GF-D8 (cell line): ENCODE data around the gene HIGD2B.
"Not testable (repeated sequence)": the region's sequence is repeated elsewhere in the genome, so short reads cannot be mapped to it uniquely, and the experiment has no call there.

Experiments used
- DNase-seq: peaks from one replicate; lab custom pipeline; 2025; lab: John Stamatoyannopoulos, UW

Gene HIGD2B

DNA sequence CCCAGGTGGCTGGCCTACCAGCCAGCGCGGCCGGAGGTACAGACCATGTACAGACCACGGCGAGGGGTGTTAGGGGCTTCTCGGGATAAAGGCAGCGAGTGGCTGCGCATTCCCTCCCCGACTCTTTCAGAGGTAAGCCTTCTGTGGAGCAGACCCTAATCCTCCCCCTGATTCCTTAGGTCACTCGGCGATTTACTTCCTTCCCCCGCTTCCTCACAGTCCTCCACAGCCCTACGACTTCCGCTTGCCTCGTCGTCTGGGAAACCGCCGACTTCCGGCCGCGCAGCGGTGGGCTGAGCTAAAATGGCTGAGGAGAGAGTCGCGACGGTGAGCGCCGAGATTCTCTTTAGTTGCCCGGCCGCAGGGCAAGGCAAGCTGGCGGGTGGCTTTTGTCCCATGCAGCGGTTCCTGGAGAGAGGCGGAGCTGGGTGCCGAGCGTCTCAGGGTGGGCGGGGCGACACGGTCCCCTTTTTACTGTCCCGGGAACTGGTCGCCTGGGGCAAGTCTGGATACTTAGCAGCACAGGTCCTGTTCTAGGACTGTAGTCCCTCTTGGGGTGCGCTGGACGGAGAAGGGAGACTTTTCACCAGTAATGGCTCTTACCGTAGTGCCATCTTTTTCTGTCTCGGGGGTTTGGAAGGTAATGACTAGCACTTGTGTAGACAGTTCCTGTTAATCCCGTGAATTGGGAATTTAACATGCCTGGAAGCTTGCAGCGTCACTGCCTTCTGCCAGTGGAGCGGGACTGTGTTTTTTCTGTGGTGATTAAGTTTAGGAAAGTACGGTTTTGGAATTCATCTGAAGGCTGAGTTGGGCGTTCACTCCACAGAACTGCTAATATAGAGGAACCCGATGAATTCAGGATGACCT is at the start of gene HIGD2B, which contains the start of gene BBS4:
HIGD2B (minus strand) TSS at position 258 of the 870 bp plus-strand sequence. CDS start 9,808 bp downstream, outside the sequence.
BBS4 (plus strand) TSS at position 283 of the 870 bp plus-strand sequence; CDS start at position 304, 21 bp downstream.
- no peak for DNase-seq

DNA sequence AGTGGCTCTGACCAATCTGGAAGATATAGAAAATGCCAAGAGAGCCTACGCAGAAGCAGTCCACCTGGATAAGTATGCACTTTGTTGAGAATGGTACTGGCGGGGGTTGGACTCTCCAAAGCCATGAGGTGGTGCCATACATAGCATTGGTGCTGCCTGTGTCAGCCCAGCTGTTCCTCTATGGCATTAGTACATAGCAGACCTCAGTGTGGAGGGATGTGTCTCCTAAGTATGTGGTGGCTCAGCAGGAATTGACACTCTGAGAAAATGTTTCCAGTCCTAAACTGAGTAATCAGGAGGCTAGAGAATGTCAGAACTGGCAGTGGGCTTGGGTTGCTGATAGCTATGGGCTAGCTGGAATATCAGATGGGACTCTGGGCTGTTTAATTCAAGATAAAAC is 49.1 kb upstream of the HIGD2B start:
- no peak for DNase-seq

GRCh38 chr15:72733941-72734738 is 48.2 kb upstream of the HIGD2B start:
- DNase-seq: no peak

- DNase-seq: no peak
Observed at GRCh38 chr15:72732516-72732915, 46.5 kb upstream of the HIGD2B start.

DNA sequence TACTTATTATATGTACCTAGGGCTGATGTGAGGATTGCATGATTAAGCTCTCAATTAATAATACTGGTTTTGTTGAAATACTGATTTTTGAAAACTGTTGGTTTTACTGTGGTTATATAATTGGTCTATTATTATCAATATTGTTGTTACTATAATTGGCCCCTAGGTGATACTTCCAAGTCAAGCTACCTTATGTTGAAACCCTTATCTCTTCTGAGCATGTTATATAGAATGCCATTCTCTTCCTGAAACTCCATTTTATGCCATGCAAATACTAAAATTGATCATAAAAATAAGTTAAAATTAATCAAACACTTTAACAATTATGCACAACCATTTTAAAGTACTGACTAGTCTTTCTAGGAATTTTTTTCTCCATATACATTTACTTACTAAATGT is 46.1 kb upstream of the HIGD2B start:
- no peak for DNase-seq

GRCh38 chr15:72728821-72729220 is 42.8 kb upstream of the HIGD2B start:
- no peak for DNase-seq

GRCh38 chr15:72728249-72728648 is 42.3 kb upstream of the HIGD2B start:
- not testable (repeated sequence) for DNase-seq

GRCh38 chr15:72727154-72727553 is 41.2 kb upstream of the HIGD2B start:
- DNase-seq: no peak

DNA sequence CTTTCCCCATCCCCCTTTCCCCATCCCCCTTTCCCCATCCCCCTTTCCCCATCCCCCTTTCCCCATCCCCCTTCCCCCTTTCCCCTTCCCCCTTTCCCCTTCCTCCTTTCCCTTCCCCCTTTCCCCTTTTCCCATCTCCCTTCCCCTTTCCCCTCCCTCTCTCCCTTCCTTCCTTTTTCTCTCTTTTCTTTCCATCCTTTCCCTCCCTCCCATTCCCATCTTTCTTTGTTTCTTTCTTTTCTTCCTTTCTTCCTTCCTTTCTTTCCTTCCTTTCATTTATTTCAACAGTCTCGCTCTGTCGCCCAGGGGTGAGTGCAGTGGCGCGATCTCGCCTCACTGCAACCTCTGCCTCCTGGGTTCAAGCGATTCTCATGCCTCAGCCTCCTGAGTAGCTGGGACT is 39.9 kb upstream of the HIGD2B start:
- not testable (repeated sequence) for DNase-seq

DNA sequence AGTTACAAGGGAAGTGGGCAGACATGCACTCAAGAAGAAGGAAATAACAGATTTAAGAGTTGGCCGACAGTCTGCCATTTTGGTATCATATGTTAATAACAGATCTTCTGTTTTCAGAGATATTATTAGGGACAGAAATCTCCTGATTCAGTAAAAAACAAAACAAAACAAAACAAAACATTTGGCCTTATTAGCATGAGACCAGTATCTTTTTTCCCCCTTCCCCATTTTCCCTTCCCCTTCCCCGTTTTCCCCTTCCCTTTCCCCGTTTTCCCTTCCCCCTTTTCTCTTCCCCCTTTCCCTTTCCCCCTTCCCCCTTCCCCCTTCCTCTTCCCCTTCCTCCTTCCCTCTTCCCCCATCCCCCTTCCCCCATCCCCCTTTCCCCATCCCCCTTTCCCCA is 39.5 kb upstream of the HIGD2B start:
- no peak for DNase-seq

- no peak for DNase-seq
Observed at GRCh38 chr15:72724028-72724427, 38.0 kb upstream of the HIGD2B start.

DNA sequence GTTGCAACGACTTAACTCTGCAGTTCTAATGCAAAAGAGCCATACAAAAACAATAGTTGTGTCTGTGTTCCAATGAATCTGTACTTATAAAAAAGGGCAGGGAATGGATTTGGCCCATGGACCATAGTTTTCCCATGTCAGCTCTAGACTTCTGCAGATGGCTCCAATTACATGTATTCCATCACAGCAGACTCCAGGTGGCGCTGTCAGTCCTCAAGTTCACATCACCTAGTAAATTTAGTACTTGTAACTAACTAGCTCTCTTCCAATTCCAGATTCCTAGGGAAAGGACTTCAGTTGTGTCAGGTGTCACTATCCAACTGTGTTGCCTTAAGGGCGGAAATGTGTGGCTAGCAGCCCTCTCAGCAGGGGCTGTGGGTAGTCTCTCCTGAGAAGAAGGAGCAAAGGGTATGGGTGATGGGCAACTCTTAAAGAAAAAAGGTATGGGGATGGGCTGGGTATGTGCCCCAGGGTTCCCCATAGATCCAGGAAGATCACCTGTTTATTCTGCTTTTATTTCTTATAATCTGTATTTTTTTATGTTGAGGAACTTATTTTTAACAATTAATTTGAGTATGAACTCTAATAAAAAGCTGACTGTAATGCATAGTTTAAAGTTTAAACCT is 36.2 kb upstream of the HIGD2B start:
- no peak for DNase-seq

DNA sequence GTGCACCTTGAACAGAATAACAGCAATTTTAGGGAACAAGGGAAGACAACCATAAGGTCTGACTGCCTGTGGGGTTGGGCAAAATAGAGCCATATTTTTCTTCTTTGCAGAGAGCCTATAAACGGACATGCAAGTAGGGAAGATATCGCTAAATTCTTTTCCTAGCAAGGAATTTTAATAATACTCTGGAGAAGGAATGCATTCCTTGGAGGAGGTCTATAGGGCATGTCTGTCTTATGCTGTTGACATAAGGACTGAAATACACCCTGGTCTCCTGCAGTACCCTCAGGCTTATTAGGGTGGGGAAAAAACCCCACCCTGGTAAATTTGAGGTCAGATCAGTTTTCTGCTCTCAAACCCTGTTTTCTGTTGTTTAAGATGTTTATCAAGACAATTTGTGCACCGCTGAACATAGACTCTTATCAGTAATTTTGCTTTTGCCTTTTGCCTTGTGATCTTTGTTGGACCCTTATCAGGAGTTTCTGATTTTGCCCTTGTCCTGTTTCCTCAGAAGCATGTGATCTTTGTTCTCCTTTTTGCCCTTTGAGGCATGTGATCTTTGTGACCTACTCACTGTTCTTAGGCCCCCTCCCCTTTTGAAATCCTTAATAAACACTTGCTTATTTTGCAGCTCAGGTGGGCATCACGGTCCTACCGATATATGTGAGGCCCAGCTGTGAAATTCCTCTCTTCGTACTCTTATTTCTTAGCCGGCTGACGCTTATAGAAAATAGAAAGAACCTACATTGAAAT is 22.7 kb upstream of the HIGD2B start:
- peak; percentile 7 for DNase-seq

DNA sequence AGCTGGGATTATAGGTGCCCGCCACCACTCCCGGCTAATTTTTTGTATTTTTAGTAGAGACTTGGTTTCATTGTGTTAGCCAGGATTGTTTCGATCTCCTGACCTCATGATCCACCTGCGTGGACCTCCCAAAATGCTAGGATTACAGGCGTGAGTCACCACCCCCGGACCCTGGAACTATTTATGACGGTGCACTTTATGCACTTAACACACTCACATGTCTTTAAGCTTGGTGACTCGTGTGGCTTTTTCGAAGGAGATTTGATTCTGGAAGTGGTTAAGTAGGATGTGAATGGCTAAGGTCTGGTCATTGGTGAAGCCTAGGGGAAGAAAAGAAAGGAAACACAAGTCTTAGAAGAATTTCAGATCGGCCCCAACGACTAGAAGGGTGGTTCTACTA is 20.3 kb upstream of the HIGD2B start:
- no peak for DNase-seq

GRCh38 chr15:72700076-72700475 is 14.1 kb upstream of the HIGD2B start:
- no peak for DNase-seq

DNA sequence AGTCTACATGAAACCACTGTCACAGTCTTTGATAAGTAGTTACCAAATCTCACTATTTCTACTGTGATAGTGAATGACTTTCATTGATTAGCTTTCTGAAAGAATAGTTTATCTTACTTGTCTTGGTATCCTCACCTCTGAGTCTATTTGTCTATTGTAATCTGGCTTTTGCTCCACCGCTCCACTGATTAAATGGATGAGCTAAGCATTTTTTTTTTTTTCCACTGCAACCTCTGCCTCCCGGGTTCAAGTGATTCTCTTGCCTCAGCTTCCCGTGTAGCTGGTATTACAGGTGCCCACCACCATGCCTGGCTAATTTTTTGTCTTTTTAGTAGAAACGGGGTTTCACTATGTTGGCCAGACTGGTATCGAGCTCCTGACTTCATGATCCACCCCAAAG is 13.0 kb upstream of the HIGD2B start:
- DNase-seq: no peak

- DNase-seq: no peak
Observed at GRCh38 chr15:72690938-72691337, 5.0 kb upstream of the HIGD2B start.

DNA sequence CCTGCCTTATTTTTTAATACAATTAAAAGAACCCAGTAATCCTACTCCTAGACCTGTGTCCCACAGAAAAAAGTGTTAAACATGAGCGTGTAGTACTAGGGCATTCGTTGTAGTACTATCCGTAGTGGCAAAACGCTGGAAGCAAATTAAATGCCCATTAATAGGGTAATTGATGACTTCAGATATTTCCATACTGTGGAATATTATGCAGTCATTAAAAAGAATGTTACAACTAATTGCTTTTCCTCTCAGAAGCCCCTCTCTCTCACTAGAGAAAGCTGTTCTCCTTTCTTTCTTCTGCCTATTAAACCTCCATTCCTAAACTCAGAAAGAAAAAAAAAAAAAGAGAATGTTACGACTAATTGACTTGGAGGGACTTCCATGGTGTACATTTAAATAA is 2.7 kb upstream of the HIGD2B start:
- no peak for DNase-seq

DNA sequence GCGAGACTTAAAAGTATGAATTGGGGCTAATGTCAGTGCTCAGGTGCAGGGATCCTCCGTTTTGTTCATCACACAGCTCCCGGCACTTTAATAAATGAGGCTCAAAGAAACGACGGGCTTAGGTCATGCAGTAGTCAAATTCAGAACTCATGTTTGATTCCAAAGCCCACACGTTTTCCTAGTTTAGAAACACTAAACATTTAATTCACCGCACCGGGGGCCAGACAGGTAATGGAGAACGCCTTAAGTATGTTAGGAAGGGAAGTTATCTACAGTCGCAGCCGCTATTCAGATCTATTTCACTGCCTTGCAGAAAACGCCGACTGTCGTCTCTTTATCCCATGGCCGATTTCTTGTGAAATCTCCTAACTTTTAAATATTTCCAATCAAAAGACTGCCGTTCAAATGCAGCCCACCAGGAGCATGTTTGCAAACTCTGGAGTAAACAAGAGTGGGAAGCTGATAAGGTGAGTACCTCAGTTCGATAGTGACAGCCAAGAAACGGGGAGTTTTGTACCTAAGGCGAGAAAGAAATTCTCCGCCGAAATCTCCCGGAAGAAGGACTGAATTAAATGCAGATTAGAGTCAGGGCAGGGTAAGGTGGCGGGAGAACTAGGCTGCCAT is 569 bp downstream of the HIGD2B start:
- no peak for DNase-seq

GRCh38 chr15:72682772-72683171 is 3.2 kb downstream of the HIGD2B start:
- DNase-seq: no peak

DNA sequence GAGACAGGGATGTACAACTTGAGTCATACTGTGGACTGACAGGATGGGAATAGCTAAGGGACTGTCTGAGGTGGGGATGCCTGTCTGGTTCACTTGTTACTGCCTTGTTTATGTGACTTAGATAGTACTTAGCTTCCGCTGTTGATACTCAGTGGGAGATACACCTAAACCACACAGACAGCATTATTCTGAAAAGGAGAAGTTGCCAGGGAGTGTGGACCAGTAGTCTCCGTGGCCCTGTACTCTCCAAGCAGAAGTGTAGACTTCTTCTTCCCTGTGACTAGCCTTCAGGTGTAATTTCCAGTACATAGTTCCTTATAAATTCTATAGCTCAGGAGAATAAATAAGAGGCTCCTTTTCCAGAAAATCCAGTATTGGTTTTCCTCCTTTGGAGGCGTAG is 5.1 kb downstream of the HIGD2B start:
- DNase-seq: no peak
